ENCODE measurements around the gene ZAR1L.

Gene ZAR1L

GRCh38 chr13:32254916-32255723, 60.0 kb downstream of the ZAR1L start:
- DNase-seq, result no peak

GRCh38 chr13:32254416-32254815, 60.7 kb downstream of the ZAR1L start:
- DNase-seq, result no peak

- no peak for DNase-seq
Measured at GRCh38 chr13:32253911-32254399, 61.2 kb downstream of the ZAR1L start.

Measured in femur (tissue), 1 donor.